GM06990 (cell line): ENCODE data around the gene GSK3B.
"Not testable (repeated sequence)": the region's sequence is repeated elsewhere in the genome, so short reads cannot be mapped to it uniquely, and the experiment has no call there.

Experiments
- DNase-seq: peaks from one replicate; pipeline ENCODE4 v3.0.0-alpha.2; 2011; ENCODE audit not compliant: insufficient read length; ENCODE audit errors: extremely low read depth
- H3K27me3 ChIP-seq: replicated peaks from 2 replicates; pipeline ENCODE4 v1.6.0; 2011; ENCODE audit warnings: low read length; ENCODE audit not compliant: control insufficient read depth, insufficient read depth
- H3K36me3 ChIP-seq: 2 replicates; pipeline ENCODE4 v1.5.1; 2011; ENCODE audit warnings: low read length; ENCODE audit not compliant: control insufficient read depth, insufficient read depth
- H3K4me3 ChIP-seq: replicated peaks from 2 replicates; pipeline ENCODE4 v1.5.1; 2011; ENCODE audit warnings: low read depth, mild to moderate bottlenecking, control low read depth, low read length
- CTCF ChIP-seq: IDR thresholded peaks from 2 replicates; pipeline ENCODE4 v1.5.1; 2011; ENCODE audit warnings: low read length, control low read depth, mild to moderate bottlenecking, inconsistent platforms; ENCODE audit not compliant: insufficient read depth, poor library complexity, severe bottlenecking

GSK3B gene

DNA sequence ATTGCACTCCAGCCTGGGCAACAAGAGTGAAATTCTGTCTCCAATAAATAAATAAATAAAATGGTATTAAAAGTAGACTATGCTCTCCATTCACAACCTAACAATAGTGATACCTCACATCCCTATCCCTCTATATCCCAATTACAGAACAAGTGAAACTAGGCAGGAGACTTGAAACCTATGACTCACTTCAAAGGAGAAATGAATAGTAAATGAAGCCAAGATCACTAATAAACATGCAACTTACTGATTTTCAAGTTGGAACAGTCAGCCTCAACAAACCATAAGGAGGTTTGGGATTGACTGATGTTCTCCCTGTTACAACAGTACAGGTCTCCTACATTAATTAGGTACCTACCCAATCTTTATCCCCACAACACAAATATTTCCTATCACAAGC lies 103.4 kb downstream of the GSK3B start:
- DNase-seq, result no peak
- Histone ChIP-seq H3K36me3 (no peaks in the 10 kb centered on the region; the same call in 1 of the 2 replicates), H3K27me3 (no peaks in the 10 kb centered on the region), H3K4me3 (no peak overlapping the region)
- no peak for TF ChIP-seq CTCF

- no peak for TF ChIP-seq CTCF
- no peak for DNase-seq
Measured at GRCh38 chr3:119989981-119990655, 104.1 kb downstream of the GSK3B start.

DNA sequence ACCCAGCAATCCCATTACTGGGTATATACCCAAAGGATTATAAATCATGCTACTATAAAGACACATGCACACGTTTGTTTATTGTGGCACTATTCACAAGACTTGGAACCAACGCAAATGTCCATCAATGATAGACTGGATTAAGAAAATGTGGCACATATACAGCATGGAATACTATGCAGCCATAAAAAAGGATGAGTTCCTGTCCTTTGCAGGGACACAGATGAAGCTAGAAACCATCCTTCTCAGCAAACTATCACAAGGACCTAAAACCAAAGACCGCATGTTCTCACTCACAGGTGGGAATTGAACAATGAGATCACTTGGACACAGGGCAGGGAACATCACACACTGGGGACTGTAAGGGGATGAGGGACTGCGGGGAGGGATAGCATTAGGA lies 107.4 kb downstream of the GSK3B start:
- not testable (repeated sequence) for H3K27me3 ChIP-seq, DNase-seq, H3K4me3 ChIP-seq, H3K36me3 ChIP-seq

More at GRCh38 chr3:119989981-119990655, 104.1 kb downstream of the GSK3B start:
- H3K4me3 ChIP-seq, result no peak overlapping the region
- no peaks in the 10 kb centered on the region; the same call in 1 of the 2 replicates for H3K36me3 ChIP-seq
- no peaks in the 10 kb centered on the region for H3K27me3 ChIP-seq

DNA sequence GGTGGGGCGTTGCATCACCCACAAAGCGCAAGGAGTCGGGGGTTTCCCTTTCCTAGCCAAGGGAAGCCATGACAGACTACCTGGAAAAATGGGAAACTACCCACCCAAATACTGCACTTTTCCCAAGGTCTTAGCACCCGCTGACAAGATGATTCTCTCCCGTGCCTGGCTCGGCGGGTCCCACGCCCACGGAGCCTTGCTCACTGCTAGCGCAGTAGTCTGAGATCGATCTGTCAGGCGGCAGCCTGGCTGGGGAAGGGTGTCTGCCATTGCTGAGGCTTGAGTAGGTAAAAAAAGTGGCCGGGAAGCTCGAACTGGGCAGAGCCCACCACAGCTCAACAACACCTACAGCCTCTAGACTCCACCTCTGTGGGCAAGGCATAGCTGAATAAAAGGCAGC lies 112.9 kb downstream of the GSK3B start:
- no peak for DNase-seq
- Histone ChIP-seq H3K27me3 (no peaks in the 10 kb centered on the region), H3K36me3 (peaks cover 2% of the 10 kb centered on the region), H3K4me3 (no peak overlapping the region)
- TF ChIP-seq CTCF, result no peak

DNA sequence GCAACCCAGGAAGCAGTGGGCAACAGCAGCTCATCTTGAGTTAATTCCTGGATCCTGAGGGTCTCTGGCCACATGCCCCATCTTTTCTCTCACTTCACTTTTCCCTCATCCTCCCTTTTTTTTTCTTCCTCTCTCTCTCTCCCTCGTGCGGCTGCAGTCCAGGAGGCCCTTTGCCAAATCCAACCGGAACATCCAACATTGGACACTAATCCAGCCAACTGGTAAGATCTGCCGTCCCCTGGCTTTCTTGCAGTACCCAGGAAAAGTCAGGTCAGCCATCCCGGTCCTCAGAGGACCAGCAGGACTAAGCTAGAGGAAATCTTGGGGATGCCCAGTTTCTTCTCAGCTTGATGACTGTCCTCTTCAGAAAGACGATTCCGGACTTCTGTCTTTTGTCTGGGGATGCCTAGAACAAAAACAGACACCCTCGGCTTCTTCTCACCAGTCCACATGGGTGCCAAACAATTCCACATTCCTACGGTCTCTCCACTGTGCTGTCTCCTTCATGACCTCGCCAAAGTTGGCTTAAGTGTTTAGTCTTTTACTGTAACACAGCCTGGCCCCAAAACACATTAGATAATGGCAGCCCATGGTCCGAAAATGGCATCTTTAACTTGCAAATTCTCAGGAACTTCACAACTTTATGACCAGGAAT lies 115.6 kb downstream of the GSK3B start:
- Histone ChIP-seq H3K27me3 (no peaks in the 10 kb centered on the region), H3K36me3 (peaks cover 2% of the 10 kb centered on the region), H3K4me3 (no peak overlapping the region)
- no peak for DNase-seq
- TF ChIP-seq CTCF, result no peak

- DNase-seq, result no peak
- Histone ChIP-seq H3K27me3 (no peaks in the 10 kb centered on the region), H3K36me3 (peaks cover 2% of the 10 kb centered on the region), H3K4me3 (no peak overlapping the region)
- no peak for TF ChIP-seq CTCF
Measured at GRCh38 chr3:119977353-119977752, 116.9 kb downstream of the GSK3B start.
